ENCODE results near the gene ZBTB14. TPM values are rescaled to one million over a fixed set of nuclear protein-coding genes. Genes with fewer than 3 reads are reported as not detected.
A peak's percentile ranks its signal among the peaks of the same experiment; 100 is the strongest.

ZBTB14 gene
- polyA plus RNA-seq, 1 donor from 2014 or later: 12.8 TPM

- peaks cover 11 to 21% (median 11%) of the 10 kb centered on the region in 3 donors for H3K4me1 Mint-ChIP-seq
These were observed 2.8 kb upstream of the ZBTB14 start for GRCh38 chr18:5298156-5298852.

GRCh38 chr18:5297597-5297996, 2.1 kb upstream of the ZBTB14 start:
- no peaks in the 10 kb centered on the region for H3K9me3 Mint-ChIP-seq
- H3K4me1 Mint-ChIP-seq: peaks cover 11 to 21% (median 11%) of the 10 kb centered on the region in 3 donors
- H3K36me3 Mint-ChIP-seq: no peaks in the 10 kb centered on the region
- H3K4me3 Mint-ChIP-seq: peak overlapping the region in 3 of 4 donors; percentile 31 to 98 (median 41)
- H3K27ac Mint-ChIP-seq: peak overlapping the region in 1 of 3 donors; percentile 97
- peaks cover 10% of the 10 kb centered on the region for H3K27me3 Mint-ChIP-seq

More at GRCh38 chr18:5298156-5298852, 2.8 kb upstream of the ZBTB14 start:
- Mint-ChIP-seq H3K9me3 (no peaks in the 10 kb centered on the region), H3K4me3 (peak overlapping the region in 1 of 4 donors; percentile 98), H3K27me3 (peaks cover 10% of the 10 kb centered on the region), H3K36me3 (no peaks in the 10 kb centered on the region), H3K27ac (peak overlapping the region in 1 of 3 donors; percentile 97)

- Mint-ChIP-seq H3K27ac (peak overlapping the region; percentile 92 to 97 (median 96)), H3K4me3 (peak overlapping the region; percentile 90 to 99 (median 97)), H3K27me3 (peaks cover 5% of the 10 kb centered on the region), H3K9me3 (no peaks in the 10 kb centered on the region), H3K36me3 (peaks cover under 1% of the 10 kb centered on the region), H3K4me1 (peaks cover 11 to 21% (median 11%) of the 10 kb centered on the region in 3 donors)
These were observed 1.3 kb upstream of the ZBTB14 start for GRCh38 chr18:5296706-5297320.

- peaks cover 6% of the 10 kb centered on the region for H3K36me3 Mint-ChIP-seq
- peaks cover 11 to 27% (median 13%) of the 10 kb centered on the region in 3 donors for H3K4me1 Mint-ChIP-seq
- peak overlapping the region; percentile 92 to 97 (median 96) for H3K27ac Mint-ChIP-seq
- H3K9me3 Mint-ChIP-seq: no peaks in the 10 kb centered on the region
- peaks cover 3% of the 10 kb centered on the region for H3K27me3 Mint-ChIP-seq
- H3K4me3 Mint-ChIP-seq: peak overlapping the region; percentile 90 to 99 (median 97)
These were observed 617 bp upstream of the ZBTB14 start for GRCh38 chr18:5295981-5296705.

- H3K27ac Mint-ChIP-seq: peak overlapping the region; percentile 97 to 98 (median 97)
- H3K36me3 Mint-ChIP-seq: peaks cover 6% of the 10 kb centered on the region
- H3K27me3 Mint-ChIP-seq: no peaks in the 10 kb centered on the region
- H3K4me3 Mint-ChIP-seq: peak overlapping the region; percentile 90 to 98 (median 96)
- peaks cover 15 to 32% (median 16%) of the 10 kb centered on the region in 3 donors for H3K4me1 Mint-ChIP-seq
- H3K9me3 Mint-ChIP-seq: no peaks in the 10 kb centered on the region
These were observed 882 bp downstream of the ZBTB14 start for GRCh38 chr18:5294457-5295230.

GRCh38 chr18:5294113-5294456, 1.4 kb downstream of the ZBTB14 start:
- peaks cover 6% of the 10 kb centered on the region for H3K36me3 Mint-ChIP-seq
- no peaks in the 10 kb centered on the region for H3K9me3 Mint-ChIP-seq
- peaks cover 15 to 32% (median 16%) of the 10 kb centered on the region in 3 donors for H3K4me1 Mint-ChIP-seq
- peak overlapping the region; percentile 97 to 98 (median 97) for H3K27ac Mint-ChIP-seq
- H3K27me3 Mint-ChIP-seq: no peaks in the 10 kb centered on the region
- peak overlapping the region; percentile 90 to 98 (median 96) for H3K4me3 Mint-ChIP-seq

GRCh38 chr18:5288517-5288935, 7.0 kb downstream of the ZBTB14 start:
- Mint-ChIP-seq H3K4me1 (peaks cover 16 to 27% (median 21%) of the 10 kb centered on the region in 3 donors), H3K36me3 (peaks cover 9% of the 10 kb centered on the region), H3K4me3 (peak overlapping the region in 3 of 4 donors; percentile 0 to 90 (median 6)), H3K27ac (peak overlapping the region in 2 of 3 donors; percentile 3 to 86), H3K9me3 (no peaks in the 10 kb centered on the region), H3K27me3 (no peaks in the 10 kb centered on the region)

- peak overlapping the region in 1 of 4 donors; percentile 90 for H3K4me3 Mint-ChIP-seq
- H3K9me3 Mint-ChIP-seq: no peaks in the 10 kb centered on the region
- no peaks in the 10 kb centered on the region for H3K27me3 Mint-ChIP-seq
- peak overlapping the region in 1 of 3 donors; percentile 86 for H3K27ac Mint-ChIP-seq
- peaks cover 16 to 27% (median 21%) of the 10 kb centered on the region in 3 donors for H3K4me1 Mint-ChIP-seq
- peaks cover 9% of the 10 kb centered on the region for H3K36me3 Mint-ChIP-seq
These were observed 7.7 kb downstream of the ZBTB14 start for GRCh38 chr18:5287854-5288253.

DNA sequence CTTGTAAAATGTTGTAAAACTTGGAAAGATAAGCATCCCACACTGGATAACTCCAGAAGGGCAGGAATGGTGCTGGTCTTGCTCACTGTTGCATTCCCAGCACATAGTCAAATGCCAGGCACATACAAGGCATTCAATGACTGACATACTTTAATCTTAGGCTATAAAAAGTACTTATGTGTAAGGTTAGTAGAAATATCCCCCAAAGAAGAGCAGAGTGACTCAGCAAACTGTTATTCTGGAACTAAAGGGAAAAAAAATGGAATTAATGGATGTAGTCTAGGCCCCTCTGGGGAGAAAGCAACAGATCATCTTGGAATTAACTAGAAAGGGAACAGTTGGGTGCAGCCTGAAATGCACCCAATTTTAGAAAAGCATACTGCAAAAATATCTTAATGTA, 9.0 kb downstream of the ZBTB14 start:
- Mint-ChIP-seq H3K9me3 (no peaks in the 10 kb centered on the region), H3K4me1 (peaks cover 16 to 24% (median 21%) of the 10 kb centered on the region in 3 donors), H3K27me3 (no peaks in the 10 kb centered on the region), H3K4me3 (no peak overlapping the region), H3K27ac (no peak overlapping the region), H3K36me3 (peaks cover 6% of the 10 kb centered on the region)

GRCh38 chr18:5285326-5285725, 10.2 kb downstream of the ZBTB14 start:
- Mint-ChIP-seq H3K36me3 (peaks cover 5% of the 10 kb centered on the region), H3K9me3 (peaks cover 0 to 5% (median 0%) of the 10 kb centered on the region in 3 donors), H3K4me1 (peaks cover 12 to 16% (median 16%) of the 10 kb centered on the region in 3 donors), H3K27me3 (no peaks in the 10 kb centered on the region), H3K27ac (no peak overlapping the region), H3K4me3 (no peak overlapping the region)

DNA sequence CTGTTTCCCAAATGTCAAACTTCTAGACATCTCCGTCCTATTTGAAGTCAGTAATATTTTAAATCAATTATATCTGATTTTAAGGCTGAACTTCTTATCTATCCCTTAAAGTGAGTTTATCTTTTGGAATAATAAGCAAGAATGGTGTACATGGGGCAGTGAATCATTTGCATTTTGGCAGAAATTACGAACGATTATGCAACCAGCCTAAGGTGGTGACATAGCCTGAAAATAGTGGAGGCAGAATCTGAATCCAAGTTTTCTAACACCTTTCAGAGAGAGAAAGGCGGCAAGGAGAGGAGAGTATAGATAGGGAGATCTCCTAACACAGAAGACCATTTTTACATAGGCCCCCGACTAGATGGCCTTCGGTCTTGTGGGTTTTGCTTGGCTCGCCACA, 10.7 kb downstream of the ZBTB14 start:
- no peak overlapping the region for H3K27ac Mint-ChIP-seq
- H3K36me3 Mint-ChIP-seq: peaks cover 5% of the 10 kb centered on the region
- H3K9me3 Mint-ChIP-seq: peaks cover 0 to 10% (median 0%) of the 10 kb centered on the region in 3 donors
- H3K4me3 Mint-ChIP-seq: no peak overlapping the region
- H3K27me3 Mint-ChIP-seq: no peaks in the 10 kb centered on the region
- peaks cover 12 to 16% (median 16%) of the 10 kb centered on the region in 3 donors for H3K4me1 Mint-ChIP-seq

- peaks cover 0 to 17% (median 5%) of the 10 kb centered on the region in 3 donors for H3K9me3 Mint-ChIP-seq
- no peak overlapping the region for H3K27ac Mint-ChIP-seq
- peak overlapping the region in 1 of 4 donors; percentile 2 for H3K4me3 Mint-ChIP-seq
- peaks cover 5% of the 10 kb centered on the region for H3K36me3 Mint-ChIP-seq
- H3K27me3 Mint-ChIP-seq: no peaks in the 10 kb centered on the region
- peaks cover 4 to 7% (median 5%) of the 10 kb centered on the region in 3 donors for H3K4me1 Mint-ChIP-seq
These were observed 12.8 kb downstream of the ZBTB14 start for GRCh38 chr18:5282770-5283169.

- Mint-ChIP-seq H3K4me1 (no peaks in the 10 kb centered on the region), H3K36me3 (peaks cover 2% of the 10 kb centered on the region)
These were observed 18.6 kb downstream of the ZBTB14 start for GRCh38 chr18:5276947-5277346.

DNA sequence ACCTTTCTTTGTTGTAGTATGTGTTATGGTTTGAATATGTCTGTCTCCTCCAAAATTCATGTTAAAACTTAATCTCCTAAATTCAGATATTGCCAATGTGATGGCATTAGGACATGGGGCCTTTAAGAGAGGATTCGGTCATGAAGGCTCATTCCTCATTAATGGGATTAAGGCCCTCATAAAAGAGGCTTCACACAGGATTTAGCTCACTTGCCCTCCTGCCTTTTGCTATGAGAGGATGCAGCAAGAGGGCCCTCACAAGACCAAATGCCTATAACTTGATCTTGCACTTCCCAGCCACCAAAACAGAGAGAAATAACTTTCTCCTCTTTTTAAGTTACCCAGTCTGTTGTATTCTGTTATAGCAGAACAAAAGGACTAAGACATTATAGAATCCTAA, 19.7 kb downstream of the ZBTB14 start:
- H3K9me3 Mint-ChIP-seq: peaks cover 2 to 24% (median 8%) of the 10 kb centered on the region in 3 donors
- no peak overlapping the region for H3K4me3 Mint-ChIP-seq
- no peaks in the 10 kb centered on the region for H3K4me1 Mint-ChIP-seq
- H3K27ac Mint-ChIP-seq: no peak overlapping the region
- peaks cover 2% of the 10 kb centered on the region for H3K36me3 Mint-ChIP-seq
- no peaks in the 10 kb centered on the region for H3K27me3 Mint-ChIP-seq

More at GRCh38 chr18:5276947-5277346, 18.6 kb downstream of the ZBTB14 start:
- Mint-ChIP-seq H3K27me3 (no peaks in the 10 kb centered on the region), H3K4me3 (no peak overlapping the region), H3K27ac (no peak overlapping the region), H3K9me3 (peaks cover 2 to 23% (median 6%) of the 10 kb centered on the region in 3 donors)

Data from IgD-negative memory B cell (primary cell).